ENCODE measurements around the gene GABRB1.

DNA sequence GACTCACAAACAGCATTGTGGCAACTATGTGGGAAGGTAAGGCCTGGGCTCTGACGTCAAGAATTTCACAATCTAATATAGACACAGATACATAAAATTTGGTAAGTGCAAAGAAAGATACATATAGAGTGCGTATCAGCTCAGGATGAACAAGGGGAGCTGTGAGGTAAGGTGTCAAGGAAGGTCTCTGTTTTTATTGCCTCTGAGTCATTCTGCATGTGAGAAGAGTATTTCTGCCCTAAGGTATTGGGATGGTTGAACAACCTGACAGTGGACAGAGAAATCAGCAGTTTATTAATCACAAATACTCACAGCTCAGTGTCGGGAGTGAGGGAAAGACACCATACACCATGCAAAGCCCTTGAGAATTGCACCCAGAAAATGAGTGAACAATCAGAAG lies 342.3 kb downstream of the GABRB1 start:
- no peak for TF ChIP-seq POLR2AphosphoS5 (IDR thresholded peaks at IDR 0.05; ENCODE audit: borderline replicate concordance, low read depth, low read length)
- TF ChIP-seq EZH2 (IDR thresholded peaks at IDR 0.05) = no peak
- TF ChIP-seq FOXP2 (optimal IDR thresholded peaks at IDR 0.05; ENCODE audit: control extremely low read depth, extremely low read length, insufficient read depth) = no peak

Measured in SK-N-MC (cell line).